Loucy (cell line): ENCODE measurements around the gene ZNF396.

ENCODE experiments used
- CTCF ChIP-seq: fragments of 200-600 bp; sonication (generic); conservative IDR thresholded peaks from 2 replicates; pipeline ENCODE4 v1.5.1; 2014; ENCODE audit warnings: mild to moderate bottlenecking, antibody characterized with exemption, low read length
- EZH2phosphoT487 ChIP-seq: fragments of 200-600 bp; IDR thresholded peaks from 2 replicates; pipeline ENCODE4 v1.6.1; 2018; ENCODE audit warnings: antibody characterized with exemption, mild to moderate bottlenecking, moderate library complexity, borderline replicate concordance

GRCh38 chr18:35407871-35408481, 30.8 kb upstream of the ZNF396 start:
- TF ChIP-seq CTCF (peak; percentile 86), EZH2phosphoT487 (no peak)
